Gastroesophageal sphincter (tissue), 4 donors: ENCODE results near the gene CSNK1G1. TPM values are rescaled to one million over a fixed set of nuclear protein-coding genes. Genes with fewer than 3 reads are reported as not detected.
"Not testable (repeated sequence)": the region's sequence is repeated elsewhere in the genome, so short reads cannot be mapped to it uniquely, and the experiment has no call there.

Experiments
- ATAC-seq: fragments of 150-250 bp; one replicate; pipeline ENCODE4 v1.9.1; 2016; ENCODE audit warnings: mild to moderate bottlenecking, moderate library complexity
- H3K27ac ChIP-seq, 4 donors: fragments of 200-600 bp; sonication (generic) in 3 of 4; 1 replicate in 3 of 4; 2 replicates in 1 of 4; pipeline ENCODE4 v1.5.1; 2016 to 2019
- H3K27me3 ChIP-seq: fragments of 200-600 bp; sonication (generic); one replicate; pipeline ENCODE4 v1.5.1; 2019
- H3K36me3 ChIP-seq, 2 donors: fragments of 200-600 bp; sonication (generic); one replicate each; pipeline ENCODE4 v1.5.1; 2019; ENCODE audit warnings: control low read depth in 1 of 2
- H3K4me1 ChIP-seq, 3 donors: fragments of 200-600 bp; sonication (generic); 1 replicate in 2 of 3; 2 replicates in 1 of 3; pipeline ENCODE4 v1.5.1; 2016 to 2019; ENCODE audit warnings: control low read depth in 2 of 3
- H3K4me3 ChIP-seq, 2 donors: fragments of 200-600 bp; sonication (generic); one replicate each; pipeline ENCODE4 v1.5.1; 2019; ENCODE audit warnings: mild to moderate bottlenecking in 1 of 2, moderate library complexity in 1 of 2
- H3K9me3 ChIP-seq, 3 donors: fragments of 200-600 bp; sonication (generic); one replicate each; pipeline ENCODE4 v1.5.1; 2017 to 2019; ENCODE audit warnings: control low read depth in 2 of 3
- CTCF ChIP-seq, 4 experiments: fragments of 200-600 bp in 2 of 4; fragments of 450-650 bp in 2 of 4; sonication (generic) in 1 of 4; IDR thresholded peaks; one replicate each; pipeline ENCODE4 v1.5.1; 2017 to 2019; ENCODE audit warnings: antibody characterized with exemption in 4 of 4, mild to moderate bottlenecking in 2 of 4, moderate library complexity in 2 of 4
- EP300 ChIP-seq: sonication (generic); formaldehyde crosslinking; IDR thresholded peaks from one replicate; pipeline ENCODE4 v1.6.1; 2017; ENCODE audit warnings: antibody characterized with exemption, mild to moderate bottlenecking
- POLR2A ChIP-seq, 2 donors: fragments of 450-650 bp; IDR thresholded peaks; one replicate each; pipeline ENCODE4 v1.6.1; 2017; ENCODE audit warnings: antibody characterized with exemption in 2 of 2, mild to moderate bottlenecking in 2 of 2, moderate library complexity in 1 of 2
- POLR2AphosphoS5 ChIP-seq: sonication (generic); formaldehyde crosslinking; IDR thresholded peaks from one replicate; pipeline ENCODE4 v1.6.1; 2017; ENCODE audit warnings: antibody characterized with exemption
- WGBS, 2 donors: methylation state at CpG; one replicate each; pipeline ENCODE4 v1.1.5; 2018; ENCODE audit warnings: low coverage in 1 of 2; 5-methylcytosine and 5-hydroxymethylcytosine counted together
- total RNA-seq, 4 donors: library from RNA; depleted of rRNA; stranded (reverse); fragments of >200 nt; gene quantifications; one replicate each; pipeline ENCODE4 v1.1.0, GENCODE V29; 2016

CSNK1G1 gene
- total RNA-seq = 10 to 100 TPM in 2 of 4 donors, 1 to 10 TPM in 2; 9.2 to 67.0 (median 11.9) TPM

DNA sequence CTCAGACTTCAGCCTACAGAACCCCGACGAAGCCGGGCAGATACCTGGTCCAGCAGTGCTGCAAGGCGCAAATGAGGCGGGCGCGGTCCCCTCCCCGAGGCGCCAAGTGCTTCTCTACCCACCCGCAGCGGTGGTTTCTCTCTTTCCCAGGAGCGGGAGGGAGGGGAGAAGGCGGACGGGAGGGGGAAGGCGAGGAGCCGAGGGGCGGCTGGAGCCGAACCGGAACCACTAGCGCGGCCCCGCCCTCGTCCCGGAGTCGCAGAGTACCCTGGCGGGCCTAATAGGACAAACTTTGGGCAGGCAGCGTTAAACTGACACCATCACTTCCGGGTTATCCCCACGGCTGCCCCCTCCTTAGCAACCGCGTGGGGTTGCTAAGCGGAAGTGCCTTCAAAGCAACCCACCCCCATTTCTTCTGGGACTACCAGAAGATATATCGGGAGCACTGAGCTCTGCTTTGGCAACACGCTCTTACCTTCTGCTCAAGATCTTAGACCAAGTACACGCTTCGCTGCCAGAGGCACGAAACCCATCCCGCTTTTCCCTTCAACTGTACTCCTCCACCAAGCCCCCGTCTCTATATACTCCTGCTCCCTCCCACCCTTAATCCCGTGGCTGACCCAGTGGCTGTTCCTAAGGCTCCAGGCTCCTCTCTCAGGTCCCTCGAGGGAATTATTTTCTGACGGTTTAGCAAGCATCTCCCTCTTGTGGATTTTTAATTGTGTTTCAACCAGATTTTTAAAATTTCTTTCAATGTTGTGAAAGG lies at the start of gene CSNK1G1:
TSS of gene CSNK1G1 (minus strand) at position 230 of the 766 bp plus-strand sequence. CDS start 55,674 bp downstream, outside the sequence.
- no peak for TF ChIP-seq EP300
- TF ChIP-seq POLR2AphosphoS5 = peak; percentile 54
- TF ChIP-seq POLR2A (IDR thresholded peaks at IDR 0.05) = no peak
- TF ChIP-seq CTCF (IDR thresholded peaks at IDR 0.05) = peak in 2 of 4 experiments; percentile 45 to 46
- Histone ChIP-seq H3K4me3 (peak within 1 kb of the TSS; percentile 90 to 96), H3K27me3 (no peaks in the 10 kb centered on the region), H3K4me1 (peaks cover 0 to 31% (median 10%) of the 10 kb centered on the region in 3 donors), H3K9me3 (no peaks in the 10 kb centered on the region), H3K36me3 (no peaks in the 10 kb centered on the region), H3K27ac (peak within 1 kb of the TSS; percentile 24 to 86 (median 84))
- peak; percentile 99 for ATAC-seq
- WGBS, 2 donors = 0% methylated on average over 2 to 31 of the region's 42 CpGs

DNA sequence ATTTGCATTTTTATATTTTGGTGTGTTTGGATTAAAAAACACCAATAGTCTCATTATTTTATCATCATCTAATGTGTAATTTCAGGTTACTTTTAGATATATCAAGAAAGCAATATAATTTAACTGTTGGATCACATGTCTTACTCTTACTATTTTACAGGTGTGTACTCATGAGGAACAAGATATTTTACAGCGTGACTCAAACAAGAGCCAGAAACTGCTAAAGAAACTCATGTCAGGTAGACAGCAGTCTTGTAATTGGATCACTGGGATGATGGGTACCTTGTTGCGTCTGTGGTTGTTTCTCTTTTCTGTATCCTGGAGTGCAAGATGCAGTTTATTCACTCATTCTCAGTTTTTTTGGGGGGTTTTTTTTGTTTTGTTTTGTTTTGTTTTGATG lies 44.6 kb upstream of the CSNK1G1 start:
- Histone ChIP-seq H3K9me3 (no peaks in the 10 kb centered on the region), H3K4me1 (no peaks in the 10 kb centered on the region), H3K36me3 (peaks cover 0 to 100% of the 10 kb centered on the region in 2 donors), H3K27ac (no peak overlapping the region), H3K4me3 (no peak overlapping the region), H3K27me3 (no peaks in the 10 kb centered on the region)
- WGBS, 2 donors = 95% methylated on average over 2 of the region's 2 CpGs
- no peak for ATAC-seq
- no peak for TF ChIP-seq CTCF (IDR thresholded peaks at IDR 0.05)
- TF ChIP-seq POLR2A (IDR thresholded peaks at IDR 0.05) = no peak
- no peak for TF ChIP-seq POLR2AphosphoS5
- TF ChIP-seq EP300 = no peak

DNA sequence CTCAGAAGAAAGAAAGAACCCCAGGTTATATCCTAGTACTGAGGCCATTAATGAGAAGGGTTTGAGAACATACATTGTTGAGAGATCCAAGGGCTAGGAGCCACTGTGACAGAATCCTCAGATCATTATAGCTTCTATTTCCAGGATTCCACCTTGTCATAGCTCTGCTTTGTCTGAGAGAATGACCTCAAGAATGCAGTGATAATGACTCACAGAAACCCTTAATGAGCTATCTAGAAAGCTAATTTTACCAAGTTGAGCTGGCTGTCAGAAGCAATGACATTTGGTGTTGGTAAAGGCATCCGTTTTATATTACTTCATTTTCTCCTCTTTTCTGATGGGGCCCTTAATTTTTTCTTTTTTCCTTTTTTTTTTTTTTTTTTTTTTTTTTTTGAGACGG lies 42.6 kb upstream of the CSNK1G1 start:
- H3K27ac ChIP-seq = no peak overlapping the region
- ATAC-seq = no peak
- TF ChIP-seq EP300 (no peak), CTCF (IDR thresholded peaks at IDR 0.05) (no peak), POLR2AphosphoS5 (no peak)
- 81 to 94% methylated on average over 1 to 2 of the region's 2 CpGs for WGBS, 2 donors
- H3K4me3 ChIP-seq = no peak overlapping the region
- H3K4me1 ChIP-seq = no peaks in the 10 kb centered on the region
- H3K9me3 ChIP-seq = no peaks in the 10 kb centered on the region
- H3K27me3 ChIP-seq = no peaks in the 10 kb centered on the region
- H3K36me3 ChIP-seq = peaks cover 0 to 100% of the 10 kb centered on the region in 2 donors

DNA sequence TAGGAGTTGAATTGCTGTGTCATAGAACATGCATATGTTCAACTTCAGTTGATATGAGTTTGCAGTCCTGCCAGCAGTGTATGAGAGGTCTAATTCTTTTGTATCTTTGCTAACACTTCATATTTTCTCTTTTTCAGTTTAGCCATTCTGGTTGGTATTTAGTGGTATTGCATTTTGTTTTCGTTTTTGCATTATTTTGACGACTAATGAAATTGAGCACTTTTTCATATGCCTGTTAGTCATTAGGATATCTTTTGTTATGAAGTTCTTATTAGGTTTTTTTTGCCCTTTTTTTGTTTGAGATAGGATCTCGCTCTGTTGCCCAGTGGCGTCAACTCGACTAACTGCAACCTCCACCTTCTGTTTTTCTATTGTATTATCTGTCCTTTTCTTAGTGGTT lies 40.8 kb upstream of the CSNK1G1 start:
- no peaks in the 10 kb centered on the region for H3K27me3 ChIP-seq
- H3K27ac ChIP-seq = no peak overlapping the region
- H3K9me3 ChIP-seq = no peaks in the 10 kb centered on the region
- H3K36me3 ChIP-seq = peaks cover 0 to 93% of the 10 kb centered on the region in 2 donors
- H3K4me3 ChIP-seq = no peak overlapping the region
- TF ChIP-seq EP300 = no peak
- TF ChIP-seq POLR2AphosphoS5 = no peak
- no peak for TF ChIP-seq POLR2A (IDR thresholded peaks at IDR 0.05)
- TF ChIP-seq CTCF (IDR thresholded peaks at IDR 0.05) = no peak
- ATAC-seq = no peak
- H3K4me1 ChIP-seq = no peaks in the 10 kb centered on the region
- WGBS, 2 donors = 85 to 90% methylated on average over 5 of the region's 5 CpGs

DNA sequence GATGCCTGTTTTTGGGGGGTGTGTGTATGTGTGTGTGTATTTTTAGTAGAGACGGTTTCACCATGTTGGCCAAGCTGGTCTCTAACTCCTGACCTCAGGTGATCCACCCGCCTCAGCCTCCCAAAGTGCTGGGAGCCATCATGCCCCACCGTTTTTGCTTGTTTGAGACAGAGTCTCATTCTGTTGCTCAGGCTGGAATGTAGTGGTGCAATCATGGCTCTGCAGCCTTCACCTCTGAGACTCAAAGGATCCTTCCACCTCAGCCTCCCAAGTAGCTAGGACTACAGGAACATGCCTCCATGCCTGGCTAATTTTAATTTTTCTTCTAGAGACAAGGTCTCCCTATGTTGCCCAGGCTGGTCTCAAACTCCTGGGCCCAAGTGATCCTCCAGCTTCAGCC lies 36.5 kb upstream of the CSNK1G1 start:
- H3K27me3 ChIP-seq, ATAC-seq, H3K9me3 ChIP-seq, H3K27ac ChIP-seq, H3K4me3 ChIP-seq: not testable (repeated sequence)
- Histone ChIP-seq H3K36me3 (peaks cover 0 to 61% of the 10 kb centered on the region in 2 donors), H3K4me1 (peaks cover 0 to 15% (median 7%) of the 10 kb centered on the region in 3 donors)
- 82 to 100% methylated on average over 1 to 2 of the region's 3 CpGs for WGBS, 2 donors
